Fibroblast of lung (primary cell): ENCODE data around the gene SIK3. TPM values are rescaled to one million over a fixed set of nuclear protein-coding genes. Genes with fewer than 3 reads are reported as not detected.

Experiments
- DNase-seq, 2 donors: peaks; one replicate each; pipeline versions ENCODE4 v3.0.0 to v3.0.0-alpha.2; 2010; ENCODE audit warnings: low read depth in 2 of 2
- H2AFZ ChIP-seq: 2 replicates; pipeline ENCODE4 v1.5.1; 2012; ENCODE audit warnings: low read length, control low read depth, inconsistent platforms
- H3K27ac ChIP-seq: 2 replicates; pipeline ENCODE4 v1.5.1; 2011; ENCODE audit warnings: low read length, control low read depth; ENCODE audit not compliant: insufficient read depth
- H3K27me3 ChIP-seq: 2 replicates; pipeline ENCODE4 v1.5.1; 2011; ENCODE audit warnings: mild to moderate bottlenecking, low read length; ENCODE audit not compliant: control insufficient read depth, insufficient read depth
- H3K36me3 ChIP-seq: 2 replicates; pipeline ENCODE4 v1.5.1; 2011; ENCODE audit warnings: low read length; ENCODE audit not compliant: control insufficient read depth, insufficient read depth
- H3K4me1 ChIP-seq: 2 replicates; pipeline ENCODE4 v1.5.1; 2011; ENCODE audit warnings: low read length; ENCODE audit not compliant: control insufficient read depth, insufficient read depth; ENCODE audit errors: extremely low read depth
- H3K4me2 ChIP-seq: 2 replicates; pipeline ENCODE4 v1.5.1; 2011; ENCODE audit warnings: low read length, control low read depth; ENCODE audit not compliant: insufficient read depth; ENCODE audit errors: extremely low read depth
- H3K4me3 ChIP-seq, 4 experiments: fragments of 200-600 bp in 1 of 4; sonication (generic) in 1 of 4; replicated peaks in 1 of 4; 2 replicates each; pipeline ENCODE4 v1.5.1; 2011 to 2016; ENCODE audit warnings: low read length in 4 of 4, low read depth in 3 of 4, mild to moderate bottlenecking in 3 of 4, control low read depth in 2 of 4, inconsistent platforms in 1 of 4, mixed read lengths in 1 of 4; ENCODE audit not compliant: insufficient read depth in 1 of 4; ENCODE audit errors: control extremely low read depth in 1 of 4
- H3K79me2 ChIP-seq: 2 replicates; pipeline ENCODE4 v1.5.1; 2012; ENCODE audit warnings: mild to moderate bottlenecking, low read length, inconsistent platforms; ENCODE audit not compliant: control insufficient read depth, insufficient read depth
- H3K9ac ChIP-seq: 2 replicates; pipeline ENCODE4 v1.5.1; 2011; ENCODE audit warnings: mild to moderate bottlenecking, low read length, control low read depth; ENCODE audit not compliant: insufficient read depth
- H3K9me3 ChIP-seq: 2 replicates; pipeline ENCODE4 v1.5.1; 2012; ENCODE audit warnings: low read depth, low read length; ENCODE audit not compliant: control insufficient read depth, insufficient read depth
- H4K20me1 ChIP-seq: 2 replicates; pipeline ENCODE4 v1.5.1; 2011; ENCODE audit warnings: low read length; ENCODE audit not compliant: control insufficient read depth, insufficient read depth; ENCODE audit errors: extremely low read depth
- EZH2 ChIP-seq: IDR thresholded peaks from 2 replicates; pipeline ENCODE4 v1.5.1; 2012; ENCODE audit warnings: low read length, control low read depth, mild to moderate bottlenecking; ENCODE audit errors: missing control alignments
- polyA plus RNA-seq, 2 donors: library from polyadenylated mRNA; depleted of rRNA in 1 of 2; stranded (reverse) in 1 of 2; unstranded in 1 of 2; fragments of >200 nt; gene quantifications; 2 replicates each; pipeline ENCODE4 v1.2.1, GENCODE V29; 2011 to 2012; ENCODE audit warnings: missing spikeins in 1 of 2
- total RNA-seq: library from RNA; depleted of rRNA; stranded (reverse); fragments of >200 nt; gene quantifications from 2 replicates; pipeline ENCODE4 v1.2.1, GENCODE V29; 2014
- TF ChIP-seq, protein P1 (sequence below), 2 donors: IDR thresholded peaks in 1 of 2; conservative IDR thresholded peaks in 1 of 2; 1 replicate in 1 of 2; 2 replicates in 1 of 2; pipeline ENCODE4 v1.5.1; 2011 to 2012; ENCODE audit warnings: low read length in 2 of 2, control low read depth in 1 of 2, inconsistent platforms in 1 of 2, low read depth in 1 of 2, mild to moderate bottlenecking in 1 of 2

SIK3 gene
- total and polyA plus RNA-seq, 2 donors (not counting 1 experiment from before 2014, with no cell fraction given), result 7.1 to 22.8 TPM

DNA sequence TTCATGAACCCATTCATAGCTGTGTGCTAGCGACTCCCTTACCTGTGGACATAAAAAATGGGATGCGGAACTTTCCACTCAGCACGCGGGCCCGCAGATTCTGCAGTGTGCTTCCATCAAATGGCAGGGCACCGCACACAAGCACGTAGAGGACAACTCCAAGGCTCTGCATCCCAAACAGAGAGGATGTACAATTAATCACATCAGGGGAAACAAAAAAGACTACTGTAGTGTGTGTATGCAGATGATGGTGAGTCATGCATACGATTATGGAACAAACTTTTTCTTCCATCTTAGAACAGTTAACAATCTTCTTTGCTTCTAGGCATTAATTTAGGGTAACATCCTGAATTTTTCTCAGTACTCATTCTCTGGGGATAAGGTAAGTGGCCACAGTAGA, 202.0 kb downstream of the SIK3 start:
- no peaks in the 10 kb centered on the region for H3K79me2 ChIP-seq
- no peaks in the 10 kb centered on the region for H3K27me3 ChIP-seq
- peak in 1 of 2 donors; percentile 36 for DNase-seq
- H3K4me2 ChIP-seq, result no peak overlapping the region
- H3K27ac ChIP-seq, result no peak overlapping the region
- H3K4me1 ChIP-seq, result no peaks in the 10 kb centered on the region
- H3K36me3 ChIP-seq, result no peaks in the 10 kb centered on the region
- H3K4me3 ChIP-seq, result no peak overlapping the region
- no peak overlapping the region for H3K9ac ChIP-seq
- H4K20me1 ChIP-seq, result no peaks in the 10 kb centered on the region
- TF ChIP-seq EZH2, result no peak
- TF ChIP-seq, protein P1, sequence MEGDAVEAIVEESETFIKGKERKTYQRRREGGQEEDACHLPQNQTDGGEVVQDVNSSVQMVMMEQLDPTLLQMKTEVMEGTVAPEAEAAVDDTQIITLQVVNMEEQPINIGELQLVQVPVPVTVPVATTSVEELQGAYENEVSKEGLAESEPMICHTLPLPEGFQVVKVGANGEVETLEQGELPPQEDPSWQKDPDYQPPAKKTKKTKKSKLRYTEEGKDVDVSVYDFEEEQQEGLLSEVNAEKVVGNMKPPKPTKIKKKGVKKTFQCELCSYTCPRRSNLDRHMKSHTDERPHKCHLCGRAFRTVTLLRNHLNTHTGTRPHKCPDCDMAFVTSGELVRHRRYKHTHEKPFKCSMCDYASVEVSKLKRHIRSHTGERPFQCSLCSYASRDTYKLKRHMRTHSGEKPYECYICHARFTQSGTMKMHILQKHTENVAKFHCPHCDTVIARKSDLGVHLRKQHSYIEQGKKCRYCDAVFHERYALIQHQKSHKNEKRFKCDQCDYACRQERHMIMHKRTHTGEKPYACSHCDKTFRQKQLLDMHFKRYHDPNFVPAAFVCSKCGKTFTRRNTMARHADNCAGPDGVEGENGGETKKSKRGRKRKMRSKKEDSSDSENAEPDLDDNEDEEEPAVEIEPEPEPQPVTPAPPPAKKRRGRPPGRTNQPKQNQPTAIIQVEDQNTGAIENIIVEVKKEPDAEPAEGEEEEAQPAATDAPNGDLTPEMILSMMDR (conservative IDR thresholded peaks at IDR 0.05 in 1 of 2, IDR thresholded peaks at IDR 0.05 in 1 of 2; ENCODE audit: low read depth in 1 of 2, low read length in 2 of 2), result no peak
- H3K9me3 ChIP-seq, result no peaks in the 10 kb centered on the region
- H2AFZ ChIP-seq, result no peak overlapping the region

DNA sequence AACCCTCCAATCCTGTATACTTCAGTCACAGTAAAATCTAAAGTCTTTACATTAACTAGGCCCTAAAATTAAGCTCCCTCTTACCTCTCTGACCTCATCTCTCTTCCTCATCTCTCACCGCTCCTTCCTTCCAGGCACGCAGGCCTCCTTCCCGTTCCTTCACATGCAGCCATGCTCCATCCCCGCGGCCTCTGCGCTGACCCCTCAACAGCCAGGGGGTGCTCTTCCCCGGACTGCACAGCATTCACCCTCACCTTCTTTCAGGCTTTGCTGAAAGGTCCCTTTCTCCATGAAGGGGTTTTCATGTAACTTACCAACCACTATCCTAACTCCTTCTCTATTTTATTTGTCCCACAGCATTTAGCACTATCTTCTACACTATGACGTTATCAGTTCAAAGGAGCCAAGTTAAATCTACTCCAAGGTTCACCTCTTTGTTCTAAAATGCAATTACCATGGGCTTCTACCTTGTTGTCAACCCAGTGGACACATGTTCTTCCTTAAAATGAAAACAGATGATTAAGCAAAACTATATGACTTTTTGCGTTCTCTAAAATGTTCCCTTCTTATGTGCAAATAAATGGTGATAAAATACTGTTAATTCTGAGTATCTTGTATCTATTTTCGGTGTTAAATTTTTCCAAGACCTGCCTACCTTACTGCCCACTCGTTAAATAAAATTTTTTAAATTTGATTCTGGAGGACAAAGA, 203.0 kb downstream of the SIK3 start:
- no peak for TF ChIP-seq EZH2
- TF ChIP-seq, protein P1 (conservative IDR thresholded peaks at IDR 0.05 in 1 of 2, IDR thresholded peaks at IDR 0.05 in 1 of 2; ENCODE audit: low read depth in 1 of 2, low read length in 2 of 2), result peak in 1 of 2 donors; percentile 43
- Histone ChIP-seq H3K4me3 (no peak overlapping the region), H4K20me1 (no peaks in the 10 kb centered on the region), H3K27me3 (no peaks in the 10 kb centered on the region), H3K4me1 (no peaks in the 10 kb centered on the region), H3K27ac (no peak overlapping the region), H3K36me3 (no peaks in the 10 kb centered on the region), H3K4me2 (no peak overlapping the region), H2AFZ (no peak overlapping the region), H3K9me3 (no peaks in the 10 kb centered on the region), H3K79me2 (no peaks in the 10 kb centered on the region), H3K9ac (no peak overlapping the region)
- DNase-seq, result peak in 1 of 2 donors; percentile 22

DNA sequence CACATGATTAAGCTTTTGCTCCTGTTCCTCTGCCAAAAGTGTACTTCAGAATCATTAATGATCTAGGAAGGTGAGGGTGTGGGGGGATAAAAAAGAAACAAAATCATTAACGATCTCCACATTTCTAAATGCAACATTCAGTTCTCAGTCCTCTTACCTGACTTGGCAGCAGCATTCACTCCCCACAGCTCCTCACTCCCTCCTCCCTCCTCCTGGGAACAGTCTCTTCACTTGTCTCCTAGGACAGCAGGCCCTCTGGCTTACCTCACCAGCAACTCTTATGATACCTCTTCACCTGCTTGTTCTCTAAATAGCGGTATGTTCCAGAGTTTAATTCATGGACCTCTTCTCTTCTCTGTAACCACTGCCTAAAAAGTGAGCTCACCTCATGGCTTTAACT, 204.3 kb downstream of the SIK3 start:
- H3K79me2 ChIP-seq, result no peaks in the 10 kb centered on the region
- no peaks in the 10 kb centered on the region for H3K27me3 ChIP-seq
- H3K9me3 ChIP-seq, result no peaks in the 10 kb centered on the region
- DNase-seq, result no peak
- no peaks in the 10 kb centered on the region for H3K36me3 ChIP-seq
- H3K4me3 ChIP-seq, result no peak overlapping the region
- no peaks in the 10 kb centered on the region for H4K20me1 ChIP-seq
- H3K4me2 ChIP-seq, result no peak overlapping the region
- H3K9ac ChIP-seq, result no peak overlapping the region
- no peak overlapping the region for H2AFZ ChIP-seq
- no peaks in the 10 kb centered on the region for H3K4me1 ChIP-seq
- TF ChIP-seq, protein P1 (conservative IDR thresholded peaks at IDR 0.05 in 1 of 2, IDR thresholded peaks at IDR 0.05 in 1 of 2; ENCODE audit: low read depth in 1 of 2, low read length in 2 of 2), result no peak
- TF ChIP-seq EZH2, result no peak
- H3K27ac ChIP-seq, result no peak overlapping the region
